NCI-H2196 treated with DMSO at 0.1 percent for 48 hours (cell line): Measurements from ENCODE around the gene IGF2R.
"Not testable (repeated sequence)": the region's sequence is repeated elsewhere in the genome, so short reads cannot be mapped to it uniquely, and the experiment has no call there.

Experiments used
- DNase-seq: peaks from one replicate; lab custom pipeline; 2025; ENCODE audit not compliant: unreplicated experiment; lab: John Stamatoyannopoulos, UW

IGF2R gene

GRCh38 chr6:159953091-159953601 lies 15.7 kb upstream of the IGF2R start:
- DNase-seq, result no peak

GRCh38 chr6:159955945-159956361 lies 12.9 kb upstream of the IGF2R start:
- no peak for DNase-seq

GRCh38 chr6:159957071-159957673 lies 11.7 kb upstream of the IGF2R start:
- DNase-seq, result no peak

- no peak for DNase-seq
Observed at GRCh38 chr6:159959165-159959975, 9.5 kb upstream of the IGF2R start.

GRCh38 chr6:159959976-159960384 lies 8.9 kb upstream of the IGF2R start:
- no peak for DNase-seq

- DNase-seq, result no peak
Observed at GRCh38 chr6:159960485-159960884, 8.4 kb upstream of the IGF2R start.

GRCh38 chr6:159961528-159961927 lies 7.4 kb upstream of the IGF2R start:
- no peak for DNase-seq

GRCh38 chr6:159963111-159963510 lies 5.8 kb upstream of the IGF2R start:
- DNase-seq, result no peak

- no peak for DNase-seq
Observed at GRCh38 chr6:159964046-159964445, 4.8 kb upstream of the IGF2R start.

GRCh38 chr6:159966339-159966738 lies 2.5 kb upstream of the IGF2R start:
- DNase-seq, result no peak

GRCh38 chr6:159966981-159967380 lies 1.9 kb upstream of the IGF2R start:
- no peak for DNase-seq

- not testable (repeated sequence) for DNase-seq
Observed at GRCh38 chr6:159967621-159968020, 1.3 kb upstream of the IGF2R start.

- no peak for DNase-seq
Observed at GRCh38 chr6:159969204-159969912, 476 bp downstream of the IGF2R start.

GRCh38 chr6:159969921-159970320 lies 1.0 kb downstream of the IGF2R start:
- no peak for DNase-seq

- no peak for DNase-seq
Observed at GRCh38 chr6:159970659-159971063, 1.8 kb downstream of the IGF2R start.

GRCh38 chr6:159971341-159972178 lies 2.7 kb downstream of the IGF2R start:
- no peak for DNase-seq

- no peak for DNase-seq
Observed at GRCh38 chr6:159972506-159973268, 3.8 kb downstream of the IGF2R start.

- DNase-seq, result no peak
Observed at GRCh38 chr6:159973406-159973805, 4.5 kb downstream of the IGF2R start.

- no peak for DNase-seq
Observed at GRCh38 chr6:159973951-159974350, 5.1 kb downstream of the IGF2R start.

- DNase-seq, result no peak
Observed at GRCh38 chr6:159974932-159975331, 6.0 kb downstream of the IGF2R start.
